HG02973 (cell line): Measurements from ENCODE around the gene CD244.

ENCODE experiments used
- ATAC-seq: cut with Tn5 transposase; IDR thresholded peaks from one replicate; pipeline ENCODE4 v1.9.1; 2021; ENCODE audit warnings: moderate library complexity; ENCODE audit not compliant: unreplicated experiment

The CD244 gene

GRCh38 chr1:160850993-160851392 is 11.7 kb downstream of the CD244 start:
- ATAC-seq, result no peak

GRCh38 chr1:160850541-160850940 is 12.1 kb downstream of the CD244 start:
- no peak for ATAC-seq

- no peak for ATAC-seq
These were observed 16.4 kb downstream of the CD244 start for GRCh38 chr1:160846281-160846680.

GRCh38 chr1:160844447-160845232 is 18.0 kb downstream of the CD244 start:
- ATAC-seq, result no peak

GRCh38 chr1:160841079-160841478 is 21.6 kb downstream of the CD244 start:
- no peak for ATAC-seq

GRCh38 chr1:160839746-160840145 is 22.9 kb downstream of the CD244 start:
- ATAC-seq, result no peak

GRCh38 chr1:160838888-160839287 is 23.8 kb downstream of the CD244 start:
- ATAC-seq, result no peak

- ATAC-seq, result peak; percentile 69
These were observed 25.0 kb downstream of the CD244 start for GRCh38 chr1:160837558-160838205.

GRCh38 chr1:160836981-160837557 is 25.6 kb downstream of the CD244 start:
- no peak for ATAC-seq

GRCh38 chr1:160836561-160836960 is 26.1 kb downstream of the CD244 start:
- ATAC-seq, result no peak

- no peak for ATAC-seq
These were observed 26.9 kb downstream of the CD244 start for GRCh38 chr1:160835751-160836150.

- no peak for ATAC-seq
These were observed 27.6 kb downstream of the CD244 start for GRCh38 chr1:160834945-160835565.

GRCh38 chr1:160830321-160831153 is 32.1 kb downstream of the CD244 start:
- no peak for ATAC-seq

- no peak for ATAC-seq
These were observed 32.9 kb downstream of the CD244 start for GRCh38 chr1:160829766-160830165.

- ATAC-seq, result no peak
These were observed 35.3 kb downstream of the CD244 start for GRCh38 chr1:160827418-160827817.

GRCh38 chr1:160826546-160826945 is 36.1 kb downstream of the CD244 start:
- no peak for ATAC-seq

- no peak for ATAC-seq
These were observed 39.4 kb downstream of the CD244 start for GRCh38 chr1:160823296-160823695.

GRCh38 chr1:160821627-160822026 is 41.1 kb downstream of the CD244 start:
- no peak for ATAC-seq

GRCh38 chr1:160819186-160819585 is 43.5 kb downstream of the CD244 start:
- ATAC-seq, result no peak

- no peak for ATAC-seq
These were observed 44.3 kb downstream of the CD244 start for GRCh38 chr1:160818207-160818937.
